ENCODE data around the gene PFDN2. TPM values are rescaled to one million over a fixed set of nuclear protein-coding genes. Genes with fewer than 3 reads are reported as not detected.

Gene PFDN2
- total RNA-seq, 1 donor from 2014 or later: 16.3 TPM

- Histone ChIP-seq H3K36me3 (no peaks in the 10 kb centered on the region), H3K9me3 (no peaks in the 10 kb centered on the region), H3K27ac (no peak overlapping the region), H3K27me3 (no peaks in the 10 kb centered on the region), H3K4me3 (no peak overlapping the region), H3K4me1 (no peaks in the 10 kb centered on the region)
- TF ChIP-seq CTCF (IDR thresholded peaks at IDR 0.05): no peak
- intact Hi-C loops (cut with DNase I): no loop called here
- DNase-seq (ENCODE audit: low spot score in 2 of 2): peak; percentile 55 to 86
These were observed 34.7 kb downstream of the PFDN2 start for GRCh38 chr1:161082996-161083747.

- no peak for TF ChIP-seq CTCF (IDR thresholded peaks at IDR 0.05)
These were observed 35.4 kb downstream of the PFDN2 start for GRCh38 chr1:161082483-161082882.

GRCh38 chr1:161081519-161081918 is 36.3 kb downstream of the PFDN2 start:
- Histone ChIP-seq H3K9me3 (no peaks in the 10 kb centered on the region), H3K27ac (no peak overlapping the region), H3K4me3 (no peak overlapping the region), H3K4me1 (no peaks in the 10 kb centered on the region), H3K36me3 (no peaks in the 10 kb centered on the region), H3K27me3 (no peaks in the 10 kb centered on the region)
- TF ChIP-seq CTCF (IDR thresholded peaks at IDR 0.05): no peak
- intact Hi-C loops (cut with DNase I): no loop called here
- DNase-seq (ENCODE audit: low spot score in 2 of 2): no peak

More at GRCh38 chr1:161082483-161082882, 35.4 kb downstream of the PFDN2 start:
- Histone ChIP-seq H3K9me3 (no peaks in the 10 kb centered on the region), H3K27ac (no peak overlapping the region), H3K4me1 (no peaks in the 10 kb centered on the region), H3K4me3 (no peak overlapping the region), H3K27me3 (no peaks in the 10 kb centered on the region), H3K36me3 (no peaks in the 10 kb centered on the region)
- DNase-seq (ENCODE audit: low spot score in 2 of 2): no peak
- intact Hi-C loops (cut with DNase I): no loop called here

GRCh38 chr1:161080441-161081405 is 37.1 kb downstream of the PFDN2 start:
- no peaks in the 10 kb centered on the region for H3K36me3 ChIP-seq
- DNase-seq (ENCODE audit: low spot score in 2 of 2): no peak

More at GRCh38 chr1:161080441-161081405, 37.1 kb downstream of the PFDN2 start:
- no peak overlapping the region for H3K27ac ChIP-seq
- H3K27me3 ChIP-seq: no peaks in the 10 kb centered on the region
- H3K4me3 ChIP-seq: no peak overlapping the region
- H3K9me3 ChIP-seq: no peaks in the 10 kb centered on the region
- H3K4me1 ChIP-seq: no peaks in the 10 kb centered on the region
- TF ChIP-seq CTCF (IDR thresholded peaks at IDR 0.05): no peak
- intact Hi-C loops (cut with DNase I): no loop called here

Measured in ascending aorta (tissue), 2 donors.